ENCODE results near the gene BRD1.

The BRD1 gene

DNA sequence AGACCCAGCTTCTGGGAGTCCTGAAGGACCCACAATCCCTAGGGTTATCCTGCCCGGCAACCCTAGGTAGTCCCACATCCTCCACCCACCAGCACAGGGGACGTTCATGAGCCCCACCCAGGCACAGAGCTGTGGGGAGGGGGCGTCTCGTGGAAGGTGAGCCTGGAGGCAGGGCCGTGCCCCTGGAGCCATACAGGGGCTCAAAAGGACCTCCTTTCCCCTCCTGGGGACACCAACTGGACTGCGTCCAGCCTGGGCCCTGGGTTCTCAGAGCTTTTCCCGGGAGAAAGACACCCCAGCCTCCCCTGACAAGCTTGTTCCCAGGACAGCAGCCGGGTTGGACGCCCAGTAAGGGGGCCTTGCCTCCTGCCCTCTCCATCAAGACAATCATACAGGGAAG, 78.4 kb downstream of the BRD1 start:
- no peak for DNase-seq

DNA sequence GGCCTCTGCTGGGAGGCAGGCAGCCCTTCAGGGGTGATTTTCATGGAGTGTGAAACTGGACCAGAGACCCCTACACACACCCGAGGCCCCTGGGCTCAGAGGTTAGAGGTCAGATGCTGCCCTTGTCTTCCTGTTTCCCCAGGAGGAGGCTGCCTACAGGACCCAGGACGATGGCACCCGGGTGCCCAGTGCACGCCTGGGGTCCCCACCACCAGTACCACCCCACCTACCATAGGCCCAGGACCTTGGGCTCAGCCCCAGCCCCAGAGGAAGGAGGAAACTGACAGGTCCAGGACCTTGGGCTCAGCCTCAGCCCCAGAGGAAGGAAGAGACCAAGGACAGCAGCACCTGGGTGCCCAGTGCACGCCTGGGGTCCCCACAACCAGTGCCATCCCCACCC, 79.2 kb downstream of the BRD1 start:
- no peak for DNase-seq

DNA sequence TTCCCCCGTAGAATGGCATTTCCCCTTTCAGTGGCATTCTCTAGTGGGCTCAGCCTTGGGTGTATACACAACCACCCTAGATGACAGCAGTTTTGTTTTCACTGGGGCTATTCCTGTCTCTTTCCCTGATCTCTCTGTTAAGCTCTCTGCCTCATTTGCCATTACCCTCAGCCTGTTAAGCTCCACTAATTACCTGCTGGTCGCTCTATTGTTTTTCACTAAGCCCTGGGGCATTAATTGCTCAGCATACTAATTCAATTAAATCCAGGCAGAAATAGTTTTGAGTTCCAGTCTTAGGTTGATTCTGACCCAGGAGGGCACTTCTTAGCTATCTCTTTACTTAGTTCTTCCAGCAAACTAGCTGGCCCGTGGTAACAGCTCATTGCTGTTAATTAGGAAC, 80.0 kb downstream of the BRD1 start:
- DNase-seq = no peak

- no peak for DNase-seq
These were observed 80.5 kb downstream of the BRD1 start for GRCh38 chr22:49747130-49747529.

GRCh38 chr22:49746065-49746464, 81.6 kb downstream of the BRD1 start:
- no peak for DNase-seq

DNA sequence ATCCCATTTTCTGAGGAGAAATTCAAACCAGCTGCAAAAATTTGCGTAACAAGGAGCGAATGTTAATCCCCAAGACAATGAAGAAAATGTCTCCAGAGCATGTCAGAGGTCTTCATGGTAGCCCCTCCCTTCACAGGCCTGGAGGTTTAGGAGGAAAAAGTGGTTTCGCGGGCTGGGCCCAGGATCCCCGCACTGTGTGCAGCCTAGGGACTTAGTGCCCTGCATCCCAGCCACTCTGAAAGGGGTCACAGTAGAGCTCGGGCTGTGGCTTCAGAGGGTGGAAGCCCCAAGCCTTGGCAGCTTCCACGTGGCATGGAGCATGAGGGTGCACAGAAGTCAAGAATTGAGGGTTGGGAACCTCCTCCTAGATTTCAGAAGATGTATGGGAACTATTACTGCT, 87.4 kb downstream of the BRD1 start:
- DNase-seq = no peak

DNA sequence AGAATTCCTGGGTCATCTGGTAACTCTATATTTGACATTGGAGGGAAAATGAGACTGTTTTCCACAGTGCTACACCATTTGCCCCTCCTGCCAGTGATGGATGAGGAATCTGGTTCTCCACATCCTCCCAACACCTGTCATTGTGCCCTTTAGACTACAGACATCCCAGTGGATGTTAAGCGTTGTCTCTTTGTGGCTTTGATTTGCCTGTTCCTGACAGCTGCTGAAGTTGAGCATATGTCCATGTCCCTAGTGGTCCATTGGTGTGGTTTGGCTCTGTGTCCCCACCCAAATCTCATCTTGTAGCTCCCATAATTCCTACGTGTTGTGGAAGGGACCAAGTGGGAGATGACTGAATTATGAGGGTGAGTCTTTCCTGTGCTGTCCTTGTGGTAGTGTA, 88.5 kb downstream of the BRD1 start:
- no peak for DNase-seq

DNA sequence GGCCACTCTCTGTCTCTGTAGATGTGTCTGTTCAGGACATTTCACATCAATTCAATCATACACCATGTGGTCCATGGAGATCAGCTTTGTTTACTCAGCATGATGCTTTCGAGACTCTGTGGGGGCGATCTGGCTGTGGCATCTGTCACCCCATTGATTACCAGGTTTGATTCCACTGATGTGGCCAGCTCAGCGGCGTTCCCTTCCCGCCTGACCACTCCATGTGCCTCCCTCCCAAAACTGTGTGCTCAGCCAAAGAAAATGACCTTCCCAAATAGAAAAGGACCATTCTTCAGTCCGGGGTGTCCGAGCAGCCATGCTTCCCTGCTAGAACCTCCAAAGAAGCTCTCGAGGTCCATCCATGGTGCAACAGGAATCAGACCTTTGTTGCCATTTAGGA, 89.1 kb downstream of the BRD1 start:
- no peak for DNase-seq

- DNase-seq = no peak
These were observed 89.7 kb downstream of the BRD1 start for GRCh38 chr22:49738006-49738405.

- DNase-seq = no peak
These were observed 90.5 kb downstream of the BRD1 start for GRCh38 chr22:49737101-49737551.

DNA sequence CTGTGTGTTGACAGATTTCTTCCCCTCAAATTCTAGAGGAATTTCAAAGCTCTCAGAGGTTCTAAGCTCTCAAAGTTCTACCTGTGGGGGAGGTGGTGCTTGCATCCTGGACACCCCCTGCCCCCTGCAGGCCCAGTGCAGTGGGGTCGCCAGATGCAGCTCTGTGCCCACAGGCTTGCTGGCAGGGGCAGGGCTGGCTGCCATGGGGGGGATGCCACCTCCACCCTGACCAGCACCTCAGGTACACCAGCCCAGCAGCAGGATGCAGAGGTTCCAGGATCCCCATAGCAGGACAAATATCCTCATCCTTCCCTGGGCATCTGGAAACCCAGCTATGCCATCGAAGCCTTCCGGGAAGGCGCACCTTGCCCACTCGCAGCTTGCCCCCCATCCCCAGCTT, 91.1 kb downstream of the BRD1 start:
- DNase-seq = no peak

GRCh38 chr22:49735901-49736421, 91.7 kb downstream of the BRD1 start:
- no peak for DNase-seq

DNA sequence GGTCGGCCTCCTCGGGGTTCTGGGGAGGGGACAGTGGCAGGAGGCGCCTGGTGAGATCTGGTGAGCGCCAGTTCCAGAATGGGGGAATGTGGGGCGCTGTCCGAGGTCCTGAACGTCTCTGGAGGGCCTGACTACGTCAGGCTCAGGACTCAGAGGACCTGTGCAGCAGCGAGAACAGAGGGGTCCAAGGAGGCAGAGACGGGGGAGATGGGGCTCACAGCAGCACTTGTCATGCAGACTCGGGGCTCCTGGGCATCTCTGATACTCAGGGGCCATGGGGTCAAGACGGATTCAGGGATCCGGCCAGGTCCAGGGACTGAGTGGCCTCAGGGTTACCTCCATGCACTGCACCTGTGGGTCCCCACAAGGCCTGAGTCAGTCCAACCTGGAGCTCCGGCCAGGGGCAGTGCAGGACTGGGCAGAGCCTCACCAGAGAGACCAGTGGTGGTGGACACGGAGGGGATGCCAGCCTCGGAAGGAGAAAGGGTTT, 92.2 kb downstream of the BRD1 start:
- no peak for DNase-seq

DNA sequence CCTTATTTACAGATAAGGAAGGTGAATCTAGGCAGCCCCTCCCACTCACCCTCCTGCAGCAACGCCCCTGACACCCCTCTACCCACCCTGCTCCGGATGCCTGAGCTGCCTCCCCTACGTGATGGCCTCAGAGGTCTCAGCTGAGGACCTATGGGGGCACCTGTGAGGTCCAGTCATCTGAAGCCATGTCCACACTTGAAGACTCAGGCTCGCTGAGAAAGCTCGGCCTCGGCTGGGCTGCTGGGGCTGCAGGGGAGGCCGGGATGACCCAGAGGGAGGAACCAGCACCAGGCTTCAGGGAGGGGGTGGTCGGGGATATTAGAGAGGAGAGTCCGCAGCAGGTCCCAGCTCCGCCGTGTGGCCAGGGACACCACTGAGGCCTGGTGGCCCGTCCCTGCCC, 92.8 kb downstream of the BRD1 start:
- DNase-seq = no peak

DNA sequence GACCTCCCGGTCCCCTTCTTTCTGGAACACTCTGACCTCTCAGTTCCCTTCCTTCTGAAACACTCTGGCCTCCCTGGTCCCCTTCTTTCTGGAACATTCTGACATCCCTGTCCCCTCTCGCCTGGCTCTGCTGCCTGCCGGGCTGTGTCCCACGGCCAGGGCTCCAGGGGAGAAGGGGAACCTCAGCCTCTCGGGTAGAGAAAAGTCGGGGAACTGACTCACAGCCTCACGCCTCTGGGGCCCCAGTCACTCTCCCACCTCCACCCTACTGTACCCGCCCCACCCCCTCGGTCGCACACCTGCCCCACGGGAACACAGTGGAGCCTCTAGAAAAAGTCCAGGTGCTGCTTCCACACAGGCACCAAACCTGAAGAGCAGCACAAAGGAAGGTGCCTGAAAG, 93.3 kb downstream of the BRD1 start:
- no peak for DNase-seq

- DNase-seq = no peak
These were observed 94.0 kb downstream of the BRD1 start for GRCh38 chr22:49733631-49734030.

DNA sequence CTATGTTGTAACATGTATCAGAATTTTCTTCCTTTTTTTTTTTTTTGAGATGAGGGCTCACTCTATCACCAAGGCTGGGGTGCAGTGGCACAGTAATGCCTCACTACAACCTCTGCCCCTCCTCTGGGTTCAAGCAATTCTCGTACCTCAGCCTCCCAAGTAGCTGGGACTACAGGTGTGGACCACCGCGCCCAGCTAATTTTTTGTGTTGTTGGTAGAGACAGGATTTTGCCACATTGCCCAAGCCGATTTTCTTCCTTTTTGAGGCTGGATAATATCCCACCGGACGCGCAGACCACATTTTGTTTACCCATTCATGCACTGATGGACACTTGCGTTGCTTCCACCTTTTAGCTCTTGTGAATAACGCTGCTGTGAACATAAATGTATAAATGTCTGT, 97.0 kb downstream of the BRD1 start:
- no peak for DNase-seq

GRCh38 chr22:49728570-49729271, 99.0 kb downstream of the BRD1 start:
- DNase-seq = no peak

DNA sequence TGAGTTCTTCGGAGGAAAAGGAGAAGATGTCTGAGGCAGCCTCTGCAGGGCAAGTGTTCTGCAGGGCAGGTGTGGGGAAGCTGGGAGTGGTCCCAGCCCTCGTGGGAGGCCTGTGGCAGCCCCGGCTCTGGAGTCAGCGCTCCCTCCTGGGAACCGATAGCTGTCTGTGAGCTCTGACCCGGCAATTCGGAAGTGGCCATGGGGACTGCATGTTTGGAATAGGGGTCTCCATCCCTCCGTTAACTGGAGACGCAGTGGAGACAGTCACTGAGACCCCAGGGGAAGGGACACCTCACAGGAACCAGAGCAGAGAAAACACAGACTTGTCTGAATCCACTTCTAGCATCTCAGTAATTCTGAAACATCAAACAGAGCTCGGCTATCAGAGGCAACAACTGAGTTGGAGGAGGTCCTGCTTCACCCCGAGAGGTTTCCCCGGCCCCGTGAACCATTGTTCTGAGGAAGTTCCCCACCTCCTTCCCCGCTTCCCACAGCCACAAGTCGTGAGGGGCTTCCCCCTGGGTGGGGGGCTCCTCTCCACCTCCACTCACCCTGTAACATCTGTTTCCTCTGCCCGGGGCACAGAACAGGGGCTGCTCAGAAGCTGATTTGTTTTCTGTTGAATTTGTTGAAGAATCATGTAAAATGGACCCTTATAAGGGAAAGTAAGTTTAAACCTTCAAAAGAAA, 99.6 kb downstream of the BRD1 start:
- no peak for DNase-seq

DNA sequence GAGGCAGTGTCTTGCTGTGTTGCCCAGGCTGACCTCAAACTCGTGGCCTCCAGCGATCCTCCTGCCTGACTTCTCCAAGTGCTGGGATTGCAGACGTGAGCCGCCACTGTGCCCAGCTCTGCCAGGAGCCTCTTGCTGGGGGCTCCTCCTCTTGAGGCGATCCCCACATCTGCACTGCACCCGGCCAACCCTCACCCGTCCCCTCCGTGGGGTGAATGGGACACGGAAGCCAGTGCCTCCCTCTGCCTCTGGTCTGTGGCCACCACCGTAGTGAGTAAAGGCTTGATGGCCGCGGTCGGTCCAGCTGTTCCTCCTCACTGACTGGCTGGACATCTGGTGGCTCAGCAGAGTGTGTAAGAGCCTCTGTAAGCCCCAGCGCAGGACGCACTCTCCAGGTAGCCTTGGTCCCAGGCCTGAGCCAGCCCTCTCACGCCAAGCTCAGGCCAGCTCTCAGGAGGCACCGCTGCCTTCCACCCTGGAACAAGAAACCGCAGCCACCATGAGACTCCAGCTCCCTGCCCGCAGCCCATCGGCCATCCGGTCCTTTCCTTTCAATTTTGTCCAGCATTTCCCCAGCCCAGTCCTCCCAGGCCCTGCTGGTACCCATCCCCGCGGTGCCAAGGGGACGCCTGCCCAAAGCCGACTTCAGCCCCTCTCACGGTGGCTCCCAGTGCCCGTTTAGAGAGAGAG, 100.3 kb downstream of the BRD1 start:
- no peak for DNase-seq

DNA sequence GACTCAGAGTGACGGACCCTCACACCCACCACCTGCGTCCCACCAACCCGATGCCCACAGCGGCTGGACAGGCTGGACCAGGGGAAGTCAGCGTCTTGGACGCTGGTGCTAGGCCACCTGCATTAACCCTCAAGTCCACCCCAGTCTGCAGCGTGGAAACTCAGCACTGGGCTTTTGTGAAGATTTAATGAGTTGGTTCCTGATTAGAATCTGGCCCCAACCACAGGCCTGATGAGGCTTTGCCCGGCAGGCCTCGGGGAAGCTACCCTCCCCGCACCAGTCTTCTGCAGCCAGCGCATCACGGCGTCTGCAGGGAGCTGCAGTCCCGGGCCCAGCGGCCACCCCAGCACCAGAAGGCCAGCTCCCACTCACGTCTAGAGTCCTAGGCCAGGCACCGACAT, 101.0 kb downstream of the BRD1 start:
- DNase-seq = no peak

- DNase-seq = no peak
These were observed 101.5 kb downstream of the BRD1 start for GRCh38 chr22:49726022-49726681.

- DNase-seq = no peak
These were observed 102.2 kb downstream of the BRD1 start for GRCh38 chr22:49725516-49725915.

All from CD4-positive, alpha-beta T cell treated with Interleukin-15 for 1 hour (primary cell).